GM18526 (cell line): ENCODE data around the gene C10orf90.

Experiments
- POLR2A ChIP-seq: IDR thresholded peaks from 3 replicates; pipeline ENCODE4 v1.6.1; 2011; ENCODE audit not compliant: insufficient read length; ENCODE audit errors: extremely low read depth

Gene C10orf90

DNA sequence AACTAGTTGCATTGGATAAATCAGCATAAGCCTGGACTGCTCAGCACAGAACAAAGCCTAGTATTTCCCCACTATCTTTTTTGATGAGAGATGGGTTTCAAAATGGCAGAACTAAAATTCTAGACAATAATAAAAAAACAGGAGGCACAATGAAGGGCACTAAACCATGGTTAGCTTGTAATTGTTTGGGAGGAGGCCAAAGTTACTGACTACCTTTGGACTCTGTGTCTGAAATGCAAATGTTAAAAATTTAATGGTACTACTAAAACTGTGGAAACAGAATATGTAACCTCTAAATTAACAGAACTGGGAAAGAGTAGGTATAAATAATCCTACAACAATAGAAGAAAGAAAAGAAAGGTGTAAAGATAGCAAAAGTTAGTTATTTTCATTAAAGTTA, 295.2 kb downstream of the C10orf90 start:
- TF ChIP-seq POLR2A: no peak
